Keratinocyte (primary cell): ENCODE results near the gene ERGIC1. TPM values are rescaled to one million over a fixed set of nuclear protein-coding genes. Genes with fewer than 3 reads are reported as not detected.

Source experiments
- DNase-seq: peaks from one replicate; pipeline ENCODE4 v3.0.0-alpha.2; 2011; ENCODE audit warnings: low read depth, missing footprints, low spot score
- FAIRE-seq: peaks from 2 replicates; lab custom pipeline; 2011; peaks lifted over from hg19 to GRCh38; lab: Jason Lieb, UNC
- H2AFZ ChIP-seq: 2 replicates; pipeline ENCODE4 v1.6.0; 2012; ENCODE audit warnings: low read length, control low read depth, inconsistent platforms; ENCODE audit not compliant: control insufficient read depth
- H3K27ac ChIP-seq: 2 replicates; pipeline ENCODE4 v1.5.1; 2011; ENCODE audit warnings: low read length; ENCODE audit not compliant: control insufficient read depth, insufficient read depth
- H3K27me3 ChIP-seq: 3 replicates; pipeline ENCODE4 v1.6.0; 2011; ENCODE audit warnings: low read length; ENCODE audit not compliant: control insufficient read depth, insufficient read depth; ENCODE audit errors: extremely low read depth
- H3K36me3 ChIP-seq, 2 experiments: 2 replicates in 1 of 2; 3 replicates in 1 of 2; pipeline ENCODE4 v1.5.1; 2011; ENCODE audit warnings: low read length in 2 of 2, mild to moderate bottlenecking in 1 of 2; ENCODE audit not compliant: control insufficient read depth in 2 of 2, insufficient read depth in 2 of 2; ENCODE audit errors: extremely low read depth in 1 of 2
- H3K4me1 ChIP-seq: 3 replicates; pipeline ENCODE4 v1.5.1; 2011; ENCODE audit warnings: low read length; ENCODE audit not compliant: control insufficient read depth, insufficient read depth; ENCODE audit errors: extremely low read depth
- H3K4me2 ChIP-seq: 3 replicates; pipeline ENCODE4 v1.6.0; 2011; ENCODE audit warnings: low read depth, low read length; ENCODE audit not compliant: control insufficient read depth, insufficient read depth; ENCODE audit errors: extremely low read depth
- H3K4me3 ChIP-seq, 3 experiments: fragments of 200-600 bp in 1 of 3; sonication (generic) in 1 of 3; 2 replicates in 2 of 3; 3 replicates in 1 of 3; pipeline ENCODE4 v1.5.1; 2011 to 2016; ENCODE audit warnings: low read length in 3 of 3, mild to moderate bottlenecking in 3 of 3, control low read depth in 2 of 3, inconsistent platforms in 1 of 3, low read depth in 1 of 3, mixed read lengths in 1 of 3, mixed run types in 1 of 3, moderate library complexity in 1 of 3; ENCODE audit not compliant: control insufficient read depth in 2 of 3, insufficient read depth in 2 of 3; ENCODE audit errors: extremely low read depth in 1 of 3
- H3K79me2 ChIP-seq: 2 replicates; pipeline ENCODE4 v1.6.0; 2012; ENCODE audit warnings: low read length; ENCODE audit not compliant: control insufficient read depth, insufficient read depth
- H3K9ac ChIP-seq: 3 replicates; pipeline ENCODE4 v1.6.0; 2011; ENCODE audit warnings: low read length; ENCODE audit not compliant: control insufficient read depth, insufficient read depth; ENCODE audit errors: extremely low read depth
- H3K9me1 ChIP-seq: 3 replicates; pipeline ENCODE4 v1.6.0; 2011; ENCODE audit warnings: low read length; ENCODE audit not compliant: control insufficient read depth, insufficient read depth; ENCODE audit errors: extremely low read depth
- H3K9me3 ChIP-seq: 2 replicates; pipeline ENCODE4 v1.5.1; 2012; ENCODE audit warnings: low read depth, low read length; ENCODE audit not compliant: control insufficient read depth
- H4K20me1 ChIP-seq: 3 replicates; pipeline ENCODE4 v1.6.0; 2011; ENCODE audit warnings: low read length; ENCODE audit not compliant: control insufficient read depth, insufficient read depth; ENCODE audit errors: extremely low read depth
- EZH2 ChIP-seq: IDR thresholded peaks from one replicate; pipeline ENCODE4 v1.6.1; 2012; ENCODE audit warnings: inconsistent platforms, mild to moderate bottlenecking, low read length, moderate library complexity
- dilution Hi-C: fragments of 300-500 bp; cut with MboI; formaldehyde crosslinking; loops from one replicate; pipeline ENCODE4 v1.7.0; 2020; ENCODE audit warnings: low sequenced_read_pairs; ENCODE audit not compliant: extremely low pct_ligation_motif_present
- polyA plus RNA-seq, 5 experiments: library from polyadenylated mRNA; depleted of rRNA in 3 of 5; stranded (reverse) in 3 of 5; stranded (forward) in 1 of 5; unstranded in 1 of 5; fragments of >200 nt; gene quantifications; 1 replicate in 1 of 5; 2 replicates in 3 of 5; 3 replicates in 1 of 5; pipeline versions ENCODE4 v1.2.1 to v1.2.3, GENCODE V29; 2011 to 2012; ENCODE audit warnings: missing spikeins in 2 of 5, low read depth in 1 of 5, low replicate concordance in 1 of 5
- TF ChIP-seq, protein P1 (sequence below), 3 experiments: IDR thresholded peaks in 1 of 3; conservative IDR thresholded peaks in 1 of 3; optimal IDR thresholded peaks in 1 of 3; 2 replicates in 2 of 3; 3 replicates in 1 of 3; pipeline versions ENCODE3 to v1.5.1; 2011; ENCODE audit warnings: low read length in 3 of 3, mild to moderate bottlenecking in 3 of 3, moderate library complexity in 2 of 3, control low read depth in 1 of 3, inconsistent platforms in 1 of 3; ENCODE audit not compliant: insufficient read depth in 2 of 3; ENCODE audit errors: extremely low read depth in 1 of 3

ERGIC1 gene
- polyA plus RNA-seq, 1 donor (not counting 4 experiments of a cell fraction or from before 2014, with no cell fraction given) = 93.4 TPM

DNA sequence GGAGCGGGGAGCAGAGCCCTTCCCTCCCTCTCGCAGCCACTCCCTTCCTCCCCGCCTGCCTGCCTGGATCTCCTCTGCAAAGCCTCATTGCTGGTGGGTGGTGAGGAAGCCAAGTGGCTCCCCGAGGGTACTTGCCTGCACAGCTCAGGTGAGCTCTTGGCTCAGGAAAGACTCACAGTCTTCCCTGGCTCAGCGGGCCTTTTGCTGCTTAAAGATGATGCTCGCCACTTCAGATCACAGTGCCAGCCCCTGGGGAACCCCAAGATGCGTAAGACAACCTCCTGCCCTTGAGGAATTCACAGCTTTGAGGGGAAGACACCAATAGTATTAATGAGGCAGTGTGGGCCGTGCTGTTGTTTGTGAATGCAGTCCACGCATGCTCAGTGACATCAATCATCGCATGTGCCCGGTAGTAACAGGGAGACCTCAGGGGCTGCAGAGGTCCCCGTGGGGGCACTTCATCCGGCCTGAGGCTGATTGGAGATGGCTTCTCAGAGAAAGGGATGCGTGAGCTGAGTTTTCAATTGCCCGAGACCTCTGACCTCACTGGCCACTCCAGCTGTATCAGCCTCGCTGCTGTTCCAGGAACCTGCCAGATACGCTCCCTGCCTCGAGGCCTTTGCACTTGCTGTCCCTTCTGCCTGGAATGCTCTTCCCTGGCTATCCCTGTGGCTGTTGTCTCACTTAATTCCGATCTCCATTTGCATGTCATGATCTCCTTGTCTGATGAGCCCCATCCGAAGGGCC lies 36.8 kb downstream of the ERGIC1 start:
- Histone ChIP-seq H3K9me1 (no peaks in the 10 kb centered on the region), H3K4me2 (peak overlapping the region; percentile 60), H4K20me1 (no peaks in the 10 kb centered on the region), H3K36me3 (peaks cover 0 to 1% of the 10 kb centered on the region in 2 experiments), H3K4me1 (peaks cover 53% of the 10 kb centered on the region), H3K4me3 (no peak overlapping the region), H3K79me2 (peaks cover 6% of the 10 kb centered on the region), H3K9me3 (no peaks in the 10 kb centered on the region), H3K27ac (peak overlapping the region; percentile 93), H3K27me3 (no peaks in the 10 kb centered on the region), H2AFZ (no peak overlapping the region), H3K9ac (peak overlapping the region; percentile 75)
- FAIRE-seq = no peak
- TF ChIP-seq EZH2 = no peak
- TF ChIP-seq, protein P1, sequence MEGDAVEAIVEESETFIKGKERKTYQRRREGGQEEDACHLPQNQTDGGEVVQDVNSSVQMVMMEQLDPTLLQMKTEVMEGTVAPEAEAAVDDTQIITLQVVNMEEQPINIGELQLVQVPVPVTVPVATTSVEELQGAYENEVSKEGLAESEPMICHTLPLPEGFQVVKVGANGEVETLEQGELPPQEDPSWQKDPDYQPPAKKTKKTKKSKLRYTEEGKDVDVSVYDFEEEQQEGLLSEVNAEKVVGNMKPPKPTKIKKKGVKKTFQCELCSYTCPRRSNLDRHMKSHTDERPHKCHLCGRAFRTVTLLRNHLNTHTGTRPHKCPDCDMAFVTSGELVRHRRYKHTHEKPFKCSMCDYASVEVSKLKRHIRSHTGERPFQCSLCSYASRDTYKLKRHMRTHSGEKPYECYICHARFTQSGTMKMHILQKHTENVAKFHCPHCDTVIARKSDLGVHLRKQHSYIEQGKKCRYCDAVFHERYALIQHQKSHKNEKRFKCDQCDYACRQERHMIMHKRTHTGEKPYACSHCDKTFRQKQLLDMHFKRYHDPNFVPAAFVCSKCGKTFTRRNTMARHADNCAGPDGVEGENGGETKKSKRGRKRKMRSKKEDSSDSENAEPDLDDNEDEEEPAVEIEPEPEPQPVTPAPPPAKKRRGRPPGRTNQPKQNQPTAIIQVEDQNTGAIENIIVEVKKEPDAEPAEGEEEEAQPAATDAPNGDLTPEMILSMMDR (optimal IDR thresholded peaks at IDR 0.05 in 1 of 3, IDR thresholded peaks at IDR 0.05 in 1 of 3, conservative IDR thresholded peaks at IDR 0.05 in 1 of 3; ENCODE audit: extremely low read depth in 1 of 3, insufficient read depth in 2 of 3, low read length in 3 of 3) = no peak
- peak; percentile 71 for DNase-seq
- dilution Hi-C loops = no loop called here

DNA sequence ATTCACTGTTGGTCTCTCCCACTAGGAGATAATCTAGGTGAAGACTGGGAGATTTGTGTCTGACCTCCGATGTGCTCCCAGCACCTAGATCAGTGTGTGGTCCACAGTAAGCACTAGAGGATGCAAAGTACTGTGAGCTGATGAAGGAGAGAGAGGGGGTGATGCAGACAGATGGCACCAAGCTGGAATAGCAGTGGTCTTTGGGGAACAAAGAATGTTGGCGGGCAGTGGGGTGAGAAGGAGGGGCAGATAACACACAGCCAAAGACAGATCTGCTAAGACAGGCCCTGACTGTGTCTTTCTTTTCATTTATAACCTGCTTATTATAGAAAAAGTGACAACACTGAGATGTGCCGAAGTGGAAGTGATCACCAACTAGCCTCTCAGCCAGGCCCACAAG lies 37.5 kb downstream of the ERGIC1 start:
- peaks cover 9% of the 10 kb centered on the region for H3K79me2 ChIP-seq
- peak overlapping the region; percentile 93 for H3K27ac ChIP-seq
- H3K4me2 ChIP-seq = no peak overlapping the region
- dilution Hi-C loops = no loop called here
- H3K36me3 ChIP-seq = peaks cover 0 to 1% of the 10 kb centered on the region in 2 experiments
- H3K27me3 ChIP-seq = no peaks in the 10 kb centered on the region
- no peaks in the 10 kb centered on the region for H4K20me1 ChIP-seq
- H2AFZ ChIP-seq = no peak overlapping the region
- FAIRE-seq (no peak), DNase-seq (no peak)
- H3K4me1 ChIP-seq = peaks cover 53% of the 10 kb centered on the region
- no peak overlapping the region for H3K4me3 ChIP-seq
- peak overlapping the region; percentile 75 for H3K9ac ChIP-seq
- H3K9me3 ChIP-seq = no peaks in the 10 kb centered on the region
- H3K9me1 ChIP-seq = no peaks in the 10 kb centered on the region
- TF ChIP-seq, protein P1 (optimal IDR thresholded peaks at IDR 0.05 in 1 of 3, IDR thresholded peaks at IDR 0.05 in 1 of 3, conservative IDR thresholded peaks at IDR 0.05 in 1 of 3; ENCODE audit: extremely low read depth in 1 of 3, insufficient read depth in 2 of 3, low read length in 3 of 3) = no peak
- TF ChIP-seq EZH2 = no peak
